ENCODE data around the gene TOR1A. TPM values are rescaled to one million over a fixed set of nuclear protein-coding genes. Genes with fewer than 3 reads are reported as not detected.

The TOR1A gene
- total and polyA plus RNA-seq, 4 donors, result 24.2 to 46.0 (median 34.3) TPM

- H3K4me1 ChIP-seq (ENCODE audit: control insufficient read depth, insufficient read depth, low read length), result no peaks in the 10 kb centered on the region
- no peak for DNase-seq (ENCODE audit: low read depth in 4 of 6, low spot score in 6 of 6)
- H3K36me3 ChIP-seq (ENCODE audit: control insufficient read depth, insufficient read depth, low read length), result no peaks in the 10 kb centered on the region
- no peak overlapping the region for H3K27ac ChIP-seq (ENCODE audit: low read depth, low read length)
- 100% methylated on average over 1 of the region's 4 CpGs for WGBS (ENCODE audit: insufficient coverage)
- no peak overlapping the region for H3K4me3 ChIP-seq (ENCODE audit: low read depth, low read length)
- H3K9me3 ChIP-seq (ENCODE audit: control insufficient read depth, insufficient read depth, low read length), result no peaks in the 10 kb centered on the region
- H3K27me3 ChIP-seq (ENCODE audit: control insufficient read depth, insufficient read depth, low read length), result no peaks in the 10 kb centered on the region
Observed at GRCh38 chr9:129765764-129766317, 58.1 kb downstream of the TOR1A start.

- no peaks in the 10 kb centered on the region for H3K9me3 ChIP-seq (ENCODE audit: control insufficient read depth, insufficient read depth, low read length)
- H3K27me3 ChIP-seq (ENCODE audit: control insufficient read depth, insufficient read depth, low read length), result no peaks in the 10 kb centered on the region
- H3K27ac ChIP-seq (ENCODE audit: low read depth, low read length), result no peak overlapping the region
- H3K4me3 ChIP-seq (ENCODE audit: low read depth, low read length), result no peak overlapping the region
- DNase-seq (ENCODE audit: low read depth in 4 of 6, low spot score in 6 of 6), result no peak
- H3K4me1 ChIP-seq (ENCODE audit: control insufficient read depth, insufficient read depth, low read length), result no peaks in the 10 kb centered on the region
- no peaks in the 10 kb centered on the region for H3K36me3 ChIP-seq (ENCODE audit: control insufficient read depth, insufficient read depth, low read length)
- 78% methylated on average over 12 of the region's 13 CpGs for WGBS (ENCODE audit: insufficient coverage)
Observed at GRCh38 chr9:129762985-129763926, 60.7 kb downstream of the TOR1A start.

Small RNA genes within 50 kb of the gene (small RNA-seq; reads per million reads assigned to genes)
- gene MIR6855 (ENCODE audit: low replicate concordance), result not detected

Other genes with a start within 250 kb of the TOR1A start
- under 1 TPM in 1 of 2 donors, not detected in 1; 0.44 TPM for gene C9orf50, start 203.0 kb downstream of the TOR1A start, total RNA-seq
- gene C9orf50, start 203.0 kb downstream of the TOR1A start, polyA plus RNA-seq (ENCODE audit: insufficient read length in 2 of 2), result under 1 TPM; 0.59 to 0.60 TPM
- 10 to 100 TPM; 15.9 to 26.0 TPM for gene NTMT1, start 198.0 kb downstream of the TOR1A start, total RNA-seq
- 10 to 100 TPM; 38.9 to 39.9 TPM for gene NTMT1, start 198.0 kb downstream of the TOR1A start, polyA plus RNA-seq (ENCODE audit: insufficient read length in 2 of 2)
- gene ASB6, start 182.0 kb downstream of the TOR1A start, total RNA-seq, result 10 to 100 TPM; 12.3 to 12.4 TPM
- 10 to 100 TPM; 29.8 to 33.4 TPM for gene ASB6, start 182.0 kb downstream of the TOR1A start, polyA plus RNA-seq (ENCODE audit: insufficient read length in 2 of 2)
- gene PRRX2, start 158.5 kb downstream of the TOR1A start, total RNA-seq, result 10 to 100 TPM in 1 of 2 donors, 1 to 10 TPM in 1; 2.4 to 14.8 TPM
- 1 to 10 TPM in 1 of 2 donors, under 1 TPM in 1; 0.52 to 4.1 TPM for gene PRRX2, start 158.5 kb downstream of the TOR1A start, polyA plus RNA-seq (ENCODE audit: insufficient read length in 2 of 2)
- 1 to 10 TPM; 2.5 to 9.3 TPM for gene PTGES, start 71.1 kb downstream of the TOR1A start, total RNA-seq
- gene PTGES, start 71.1 kb downstream of the TOR1A start, polyA plus RNA-seq (ENCODE audit: insufficient read length in 2 of 2), result 1 to 10 TPM; 7.8 to 8.8 TPM
- 10 to 100 TPM; 26.9 to 30.9 TPM for gene TOR1B, start 21.0 kb downstream of the TOR1A start, total RNA-seq
- gene TOR1B, start 21.0 kb downstream of the TOR1A start, polyA plus RNA-seq (ENCODE audit: insufficient read length in 2 of 2), result 10 to 100 TPM; 25.6 to 35.4 TPM
- 10 to 100 TPM; 41.8 to 60.2 TPM for gene C9orf78, start 11.1 kb upstream of the TOR1A start, total RNA-seq
- 10 to 100 TPM; 78.1 to 78.2 TPM for gene C9orf78, start 11.1 kb upstream of the TOR1A start, polyA plus RNA-seq (ENCODE audit: insufficient read length in 2 of 2)
- gene USP20, start 11.3 kb upstream of the TOR1A start, total RNA-seq, result 10 to 100 TPM; 11.4 to 11.6 TPM
- 10 to 100 TPM; 36.5 to 38.9 TPM for gene USP20, start 11.3 kb upstream of the TOR1A start, polyA plus RNA-seq (ENCODE audit: insufficient read length in 2 of 2)
- gene FNBP1, start 219.1 kb upstream of the TOR1A start, total RNA-seq, result 100 to 1,000 TPM in 1 of 2 donors, 10 to 100 TPM in 1; 47.8 to 105 TPM
- gene FNBP1, start 219.1 kb upstream of the TOR1A start, polyA plus RNA-seq (ENCODE audit: insufficient read length in 2 of 2), result 10 to 100 TPM; 69.3 to 89.1 TPM
- gene GPR107, start 229.8 kb upstream of the TOR1A start, total RNA-seq, result 10 to 100 TPM; 24.8 to 43.1 TPM
- gene GPR107, start 229.8 kb upstream of the TOR1A start, polyA plus RNA-seq (ENCODE audit: insufficient read length in 2 of 2), result 10 to 100 TPM; 45.4 to 46.6 TPM